OCI-LY1 (cell line): ENCODE results near the gene NAA11.

Experiments used
- H2AFZ ChIP-seq: fragments of 200-600 bp; sonication (generic), shearing (Covaris generic); 2 replicates; pipeline ENCODE4 v1.6.0; 2014; ENCODE audit warnings: antibody characterized with exemption, mild to moderate bottlenecking, low read length
- H3F3A ChIP-seq: fragments of 200-600 bp; sonication (generic), shearing (Covaris generic); 2 replicates; pipeline ENCODE4 v1.6.0; 2014; ENCODE audit warnings: mild to moderate bottlenecking, antibody characterized with exemption, low read length, moderate library complexity; ENCODE audit not compliant: insufficient read depth
- H3K27ac ChIP-seq: fragments of 200-600 bp; sonication (generic); 2 replicates; pipeline ENCODE4 v1.5.1; 2014; ENCODE audit warnings: low read length, mixed run types, mild to moderate bottlenecking, low read depth; ENCODE audit not compliant: poor library complexity, severe bottlenecking
- H3K27me3 ChIP-seq: fragments of 200-600 bp; sonication (generic); 2 replicates; pipeline ENCODE4 v1.6.0; 2014; ENCODE audit warnings: antibody characterized with exemption, mild to moderate bottlenecking, low read length, moderate library complexity; ENCODE audit not compliant: insufficient read depth
- H3K36me3 ChIP-seq: fragments of 200-600 bp; sonication (generic); 2 replicates; pipeline ENCODE4 v1.6.1; 2014; ENCODE audit warnings: mild to moderate bottlenecking, antibody characterized with exemption, low read length, moderate library complexity, mixed read lengths; ENCODE audit not compliant: insufficient read depth
- H3K4me1 ChIP-seq: fragments of 200-600 bp; sonication (generic); 2 replicates; pipeline ENCODE4 v1.5.1; 2014; ENCODE audit warnings: mild to moderate bottlenecking, low read length, moderate library complexity; ENCODE audit not compliant: insufficient read depth, severe bottlenecking
- H3K4me2 ChIP-seq: fragments of 200-600 bp; sonication (generic), shearing (Covaris generic); 2 replicates; pipeline ENCODE4 v1.6.1; 2014; ENCODE audit warnings: low read length
- H3K4me3 ChIP-seq: fragments of 200-600 bp; sonication (generic); 2 replicates; pipeline ENCODE4 v1.5.1; 2014; ENCODE audit warnings: low read length, low read depth, mild to moderate bottlenecking, mixed read lengths; ENCODE audit not compliant: poor library complexity, severe bottlenecking
- H3K79me2 ChIP-seq: fragments of 200-600 bp; shearing (Covaris generic); 2 replicates; pipeline ENCODE4 v1.6.1; 2016; ENCODE audit warnings: mixed run types, low read length, mixed read lengths; ENCODE audit not compliant: insufficient read depth
- H3K9ac ChIP-seq: fragments of 200-600 bp; sonication (generic), shearing (Covaris generic); 2 replicates; pipeline ENCODE4 v1.6.1; 2014; ENCODE audit warnings: mild to moderate bottlenecking, low read length, mixed read lengths
- H3K9me2 ChIP-seq: fragments of 200-600 bp; sonication (generic), shearing (Covaris generic); 2 replicates; pipeline ENCODE4 v1.6.1; 2014; ENCODE audit warnings: low read depth, mild to moderate bottlenecking, low read length, mixed read lengths
- H3K9me3 ChIP-seq: fragments of 200-600 bp; shearing (Covaris generic); 2 replicates; pipeline ENCODE4 v1.6.1; 2014; ENCODE audit warnings: low read length, mixed read lengths
- H4K20me1 ChIP-seq: fragments of 200-600 bp; sonication (generic), shearing (Covaris generic); 2 replicates; pipeline ENCODE4 v1.6.0; 2016; ENCODE audit warnings: mild to moderate bottlenecking, low read length; ENCODE audit not compliant: insufficient read depth
- EZH2 ChIP-seq: fragments of 200-600 bp; sonication (generic), shearing (Covaris generic); IDR thresholded peaks from 2 replicates; pipeline ENCODE4 v1.8.0; 2017; ENCODE audit warnings: borderline replicate concordance, mixed run types, mild to moderate bottlenecking, antibody characterized with exemption, low read length, moderate library complexity, mixed read lengths
- TF ChIP-seq, protein P1 (sequence below): fragments of 200-600 bp; sonication (generic), shearing (Covaris generic); IDR thresholded peaks from 2 replicates; pipeline ENCODE4 v1.5.1; 2017; ENCODE audit warnings: mild to moderate bottlenecking, antibody characterized with exemption, low read length, moderate library complexity, mixed read lengths

The NAA11 gene

DNA sequence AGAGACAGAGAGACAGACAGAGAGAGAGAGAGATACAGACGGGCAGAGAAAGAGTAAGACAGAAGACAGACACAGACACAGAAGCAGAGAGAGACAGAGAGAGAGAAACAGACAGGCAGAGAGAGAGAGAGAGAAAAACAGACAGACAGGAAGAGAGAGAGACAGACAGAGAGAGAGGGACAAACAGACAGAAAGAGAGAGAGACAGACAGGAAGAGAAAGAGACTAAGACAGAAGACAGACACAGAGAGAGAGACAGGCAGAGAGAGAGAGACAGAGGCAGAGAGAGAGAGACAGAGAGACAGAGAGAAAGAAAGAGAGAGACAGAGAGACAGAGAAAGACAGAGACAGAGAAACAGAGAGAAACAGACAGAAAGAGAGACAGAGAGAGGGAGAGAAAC, 27.2 kb upstream of the NAA11 start:
- no peaks in the 10 kb centered on the region for H3K36me3 ChIP-seq
- H3K9me2 ChIP-seq: no peaks in the 10 kb centered on the region
- TF ChIP-seq, protein P1, sequence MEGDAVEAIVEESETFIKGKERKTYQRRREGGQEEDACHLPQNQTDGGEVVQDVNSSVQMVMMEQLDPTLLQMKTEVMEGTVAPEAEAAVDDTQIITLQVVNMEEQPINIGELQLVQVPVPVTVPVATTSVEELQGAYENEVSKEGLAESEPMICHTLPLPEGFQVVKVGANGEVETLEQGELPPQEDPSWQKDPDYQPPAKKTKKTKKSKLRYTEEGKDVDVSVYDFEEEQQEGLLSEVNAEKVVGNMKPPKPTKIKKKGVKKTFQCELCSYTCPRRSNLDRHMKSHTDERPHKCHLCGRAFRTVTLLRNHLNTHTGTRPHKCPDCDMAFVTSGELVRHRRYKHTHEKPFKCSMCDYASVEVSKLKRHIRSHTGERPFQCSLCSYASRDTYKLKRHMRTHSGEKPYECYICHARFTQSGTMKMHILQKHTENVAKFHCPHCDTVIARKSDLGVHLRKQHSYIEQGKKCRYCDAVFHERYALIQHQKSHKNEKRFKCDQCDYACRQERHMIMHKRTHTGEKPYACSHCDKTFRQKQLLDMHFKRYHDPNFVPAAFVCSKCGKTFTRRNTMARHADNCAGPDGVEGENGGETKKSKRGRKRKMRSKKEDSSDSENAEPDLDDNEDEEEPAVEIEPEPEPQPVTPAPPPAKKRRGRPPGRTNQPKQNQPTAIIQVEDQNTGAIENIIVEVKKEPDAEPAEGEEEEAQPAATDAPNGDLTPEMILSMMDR: no peak
- TF ChIP-seq EZH2: no peak
- H4K20me1 ChIP-seq: no peaks in the 10 kb centered on the region
- no peak overlapping the region for H3K9ac ChIP-seq
- H3K4me3 ChIP-seq: no peak overlapping the region
- H3K27ac ChIP-seq: no peak overlapping the region
- no peaks in the 10 kb centered on the region for H3K4me1 ChIP-seq
- H2AFZ ChIP-seq: no peak overlapping the region
- no peaks in the 10 kb centered on the region for H3K9me3 ChIP-seq
- H3K27me3 ChIP-seq: no peaks in the 10 kb centered on the region
- H3F3A ChIP-seq: no peaks in the 10 kb centered on the region
- no peak overlapping the region for H3K4me2 ChIP-seq
- H3K79me2 ChIP-seq: no peaks in the 10 kb centered on the region

DNA sequence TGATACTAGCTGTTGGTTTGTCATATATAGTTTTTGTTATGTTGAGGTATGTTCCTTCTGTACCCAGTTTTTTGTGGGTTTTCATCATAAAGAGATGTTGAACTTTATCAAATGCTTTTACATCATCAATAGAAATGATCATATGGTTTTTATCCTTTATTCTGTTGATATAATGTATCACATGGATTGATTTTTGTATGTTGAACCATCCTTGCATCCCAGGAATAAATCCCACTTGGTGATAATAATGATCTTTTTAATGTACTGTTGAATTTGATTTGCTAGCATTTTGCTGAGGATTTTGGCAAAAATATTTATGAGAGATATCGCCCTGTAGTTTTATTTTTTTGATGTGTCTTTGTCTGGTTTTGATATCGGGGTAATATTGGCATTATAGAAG, 22.5 kb upstream of the NAA11 start:
- Histone ChIP-seq H3F3A (no peaks in the 10 kb centered on the region), H2AFZ (no peak overlapping the region), H3K9me3 (no peaks in the 10 kb centered on the region), H3K4me1 (no peaks in the 10 kb centered on the region), H3K9me2 (no peaks in the 10 kb centered on the region), H3K4me2 (no peak overlapping the region), H3K9ac (no peak overlapping the region), H3K36me3 (no peaks in the 10 kb centered on the region), H3K27me3 (no peaks in the 10 kb centered on the region), H4K20me1 (no peaks in the 10 kb centered on the region), H3K4me3 (no peak overlapping the region), H3K27ac (no peak overlapping the region), H3K79me2 (no peaks in the 10 kb centered on the region)
- TF ChIP-seq, protein P1: no peak
- no peak for TF ChIP-seq EZH2

GRCh38 chr4:79341893-79342653, 16.2 kb upstream of the NAA11 start:
- H3K4me1 ChIP-seq: no peaks in the 10 kb centered on the region
- no peaks in the 10 kb centered on the region for H4K20me1 ChIP-seq
- no peak overlapping the region for H2AFZ ChIP-seq
- TF ChIP-seq, protein P1: no peak
- no peak for TF ChIP-seq EZH2
- H3K9me2 ChIP-seq: no peaks in the 10 kb centered on the region
- H3F3A ChIP-seq: no peaks in the 10 kb centered on the region
- no peak overlapping the region for H3K4me3 ChIP-seq
- no peaks in the 10 kb centered on the region for H3K9me3 ChIP-seq
- no peaks in the 10 kb centered on the region for H3K27me3 ChIP-seq
- no peak overlapping the region for H3K27ac ChIP-seq
- H3K36me3 ChIP-seq: no peaks in the 10 kb centered on the region
- no peak overlapping the region for H3K9ac ChIP-seq
- no peaks in the 10 kb centered on the region for H3K79me2 ChIP-seq
- no peak overlapping the region for H3K4me2 ChIP-seq
